ENCODE measurements around the gene CC2D2A.

GRCh38 chr4:15605537-15605936, 135.9 kb downstream of the CC2D2A start:
- TF ChIP-seq POLR2A (IDR thresholded peaks at IDR 0.05; ENCODE audit: low read depth, low read length) (no peak), CTCF (IDR thresholded peaks at IDR 0.05 in 2 of 3, conservative IDR thresholded peaks at IDR 0.05 in 1 of 3; ENCODE audit: control insufficient read depth in 2 of 3, extremely low read depth in 1 of 3, insufficient read depth in 1 of 3, low read depth in 3 of 3, low read length in 3 of 3) (no peak), TAF1 (IDR thresholded peaks at IDR 0.05; ENCODE audit: borderline replicate concordance, low read depth, low read length) (no peak), GATAD2B (conservative IDR thresholded peaks at IDR 0.05; ENCODE audit: low read depth) (no peak), CHD4 (IDR thresholded peaks at IDR 0.05) (no peak), BRCA1 (IDR thresholded peaks at IDR 0.05; ENCODE audit: low read depth, low read length) (no peak), SMC3 (IDR thresholded peaks at IDR 0.05; ENCODE audit: borderline replicate concordance, low read length) (no peak)

Measured in GM12878 (cell line).